ENCODE results near the gene ARMC7. TPM values are rescaled to one million over a fixed set of nuclear protein-coding genes. Genes with fewer than 3 reads are reported as not detected.

Gene ARMC7
- total RNA-seq, 1 experiment from 2014 or later: 43.2 TPM

DNA sequence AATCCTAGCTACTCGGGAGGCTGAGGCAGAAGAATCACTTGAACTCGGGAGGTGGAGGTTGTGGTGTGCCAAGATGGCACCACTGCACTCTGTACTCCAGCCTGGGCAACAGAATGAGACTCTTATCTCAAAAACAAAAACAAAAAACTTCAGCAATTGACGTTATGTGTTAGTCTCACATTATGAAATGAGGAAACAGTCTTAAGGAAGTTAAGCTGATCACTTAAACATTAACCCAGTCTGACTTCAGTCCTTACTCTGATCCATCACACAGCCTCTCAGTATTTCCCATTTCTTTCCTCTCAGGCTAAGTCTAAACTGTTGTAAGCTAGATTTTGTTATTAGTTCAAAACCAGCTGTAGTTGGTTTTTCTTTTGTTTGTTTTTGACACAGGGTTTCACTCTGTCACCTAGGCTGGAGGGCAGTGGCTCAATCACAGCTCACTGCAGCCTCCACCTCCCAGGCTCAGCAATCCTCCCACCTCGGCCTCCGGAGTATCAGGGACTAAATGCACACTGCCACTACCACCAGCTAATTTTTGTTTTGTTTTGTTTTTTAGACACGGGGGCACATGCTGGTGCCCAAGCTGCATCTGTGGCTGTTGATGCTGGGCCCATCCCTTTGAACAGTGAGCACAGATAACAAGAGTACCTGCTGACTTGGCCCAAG is 38.2 kb downstream of the ARMC7 start:
- Histone ChIP-seq H2AFZ (ENCODE audit: low read depth, low read length, poor library complexity, severe bottlenecking) (no peak overlapping the region), H3K36me3 (ENCODE audit: control insufficient read depth in 1 of 2, insufficient read depth in 2 of 2, low read length in 2 of 2) (peaks cover 61 to 65% of the 10 kb centered on the region in 2 experiments), H3K4me2 (ENCODE audit: low read length) (no peak overlapping the region), H3K27ac (ENCODE audit: low read depth, low read length) (0 out of 2 replicates have a peak overlapping the region, but pooled peaks have one; percentile 6), H3K4me3 (replicated peaks in 1 of 2; ENCODE audit: low read depth in 1 of 2, low read length in 2 of 2) (no peak overlapping the region), H3K4me1 (ENCODE audit: control insufficient read depth in 1 of 2, insufficient read depth in 2 of 2, low read length in 2 of 2) (peaks cover 13 to 19% of the 10 kb centered on the region in 2 experiments; a peak in 3 of 4 replicates), H4K20me1 (ENCODE audit: insufficient read depth) (peaks cover 43% of the 10 kb centered on the region), H3K9ac (ENCODE audit: low read length) (no peak overlapping the region), H3K79me2 (ENCODE audit: insufficient read depth, low read length) (peaks cover 99% of the 10 kb centered on the region), H3K9me2 (ENCODE audit: insufficient read depth) (no peaks in the 10 kb centered on the region), H3K9me3 (ENCODE audit: control insufficient read depth in 1 of 2, insufficient read depth in 1 of 2, low read depth in 1 of 2, low read length in 2 of 2) (no peaks in the 10 kb centered on the region), H3K27me3 (ENCODE audit: insufficient read depth, low read length) (no peaks in the 10 kb centered on the region)
- RAD21 ChIA-PET (ENCODE audit: low non-redundant PET in 1 of 2, low total read pairs in 2 of 2, uncharacterized antibody in 2 of 2, unreplicated experiment in 2 of 2): no interaction called here
- CTCF ChIA-PET: interaction anchor here (1.2 kb wide), 1 partner anchor 25 kb away, joined by 3 read pairs; no protein-coding TSS in a partner anchor
- intact Hi-C loops (cut with micrococcal nuclease): no loop called here
- ATAC-seq (no peak), DNase-seq (ENCODE audit: low read depth, low spot score) (no peak)
- no TSS peak for BruUV-seq (replicated peaks)
- POLR2A ChIA-PET: interaction anchor here (0.9 kb wide), 1 partner anchor 17 kb away, joined by 3 read pairs; the partner anchor contains the start of gene NT5C
- TF ChIP-seq TCF7L2 (IDR thresholded peaks at IDR 0.05; ENCODE audit: borderline replicate concordance, extremely low read depth, insufficient read depth, insufficient read length) (no peak), CBX3 (IDR thresholded peaks at IDR 0.05; ENCODE audit: low read depth) (no peak), FOSL1 (IDR thresholded peaks at IDR 0.05; ENCODE audit: low read depth) (no peak), EZH2 (IDR thresholded peaks at IDR 0.05) (no peak), SP1 (IDR thresholded peaks at IDR 0.05; ENCODE audit: low read depth) (no peak), YY1 (IDR thresholded peaks at IDR 0.05; ENCODE audit: extremely low read depth, insufficient replicate concordance, low read depth, low read length) (no peak), ZNF274 (IDR thresholded peaks at IDR 0.05; ENCODE audit: low read depth, low read length) (no peak), SRF (IDR thresholded peaks at IDR 0.05; ENCODE audit: low read depth) (no peak), POLR2A (IDR thresholded peaks at IDR 0.05; ENCODE audit: borderline replicate concordance, extremely low read depth, insufficient read depth, insufficient read length) (no peak), CEBPB (IDR thresholded peaks at IDR 0.05; ENCODE audit: low read depth) (no peak), RAD21 (IDR thresholded peaks at IDR 0.05; ENCODE audit: low read depth) (no peak)
- TF ChIP-seq, protein P1, sequence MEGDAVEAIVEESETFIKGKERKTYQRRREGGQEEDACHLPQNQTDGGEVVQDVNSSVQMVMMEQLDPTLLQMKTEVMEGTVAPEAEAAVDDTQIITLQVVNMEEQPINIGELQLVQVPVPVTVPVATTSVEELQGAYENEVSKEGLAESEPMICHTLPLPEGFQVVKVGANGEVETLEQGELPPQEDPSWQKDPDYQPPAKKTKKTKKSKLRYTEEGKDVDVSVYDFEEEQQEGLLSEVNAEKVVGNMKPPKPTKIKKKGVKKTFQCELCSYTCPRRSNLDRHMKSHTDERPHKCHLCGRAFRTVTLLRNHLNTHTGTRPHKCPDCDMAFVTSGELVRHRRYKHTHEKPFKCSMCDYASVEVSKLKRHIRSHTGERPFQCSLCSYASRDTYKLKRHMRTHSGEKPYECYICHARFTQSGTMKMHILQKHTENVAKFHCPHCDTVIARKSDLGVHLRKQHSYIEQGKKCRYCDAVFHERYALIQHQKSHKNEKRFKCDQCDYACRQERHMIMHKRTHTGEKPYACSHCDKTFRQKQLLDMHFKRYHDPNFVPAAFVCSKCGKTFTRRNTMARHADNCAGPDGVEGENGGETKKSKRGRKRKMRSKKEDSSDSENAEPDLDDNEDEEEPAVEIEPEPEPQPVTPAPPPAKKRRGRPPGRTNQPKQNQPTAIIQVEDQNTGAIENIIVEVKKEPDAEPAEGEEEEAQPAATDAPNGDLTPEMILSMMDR (IDR thresholded peaks at IDR 0.05 in 2 of 3, conservative IDR thresholded peaks at IDR 0.05 in 1 of 3; ENCODE audit: borderline replicate concordance in 1 of 3, insufficient read depth in 1 of 3, low read depth in 2 of 3, low read length in 2 of 3): no peak
- TF ChIP-seq, protein P2, sequence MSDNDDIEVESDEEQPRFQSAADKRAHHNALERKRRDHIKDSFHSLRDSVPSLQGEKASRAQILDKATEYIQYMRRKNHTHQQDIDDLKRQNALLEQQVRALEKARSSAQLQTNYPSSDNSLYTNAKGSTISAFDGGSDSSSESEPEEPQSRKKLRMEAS (IDR thresholded peaks at IDR 0.05): no peak

All from HCT116 (cell line).